Heart left ventricle (tissue), 16 donors: Measurements from ENCODE around the gene DHODH. TPM values are rescaled to one million over a fixed set of nuclear protein-coding genes. Genes with fewer than 3 reads are reported as not detected.

Experiments
- ATAC-seq, 4 donors: fragments of 200-7000 bp; cut with Tn5 transposase; one replicate each; pipeline ENCODE4 v1.9.1; 2020 to 2022; ENCODE audit warnings: moderate library complexity in 4 of 4, mild to moderate bottlenecking in 3 of 4, moderate number of reproducible peaks in 1 of 4
- DNase-seq, 5 donors: peaks; one replicate each; pipeline ENCODE4 v3.0.0-alpha.2; 2020
- H3K27ac ChIP-seq, 12 donors: fragments of 200-600 bp; sonication (generic) in 4 of 12; one replicate each; pipeline versions ENCODE4 v1.5.0 to v1.8.0; 2016 to 2022; ENCODE audit warnings: mild to moderate bottlenecking in 2 of 12
- H3K27me3 ChIP-seq, 9 donors: fragments of 200-600 bp; sonication (generic) in 2 of 9; one replicate each; pipeline versions ENCODE4 v1.5.1 to v1.8.0; 2016 to 2022; ENCODE audit warnings: mild to moderate bottlenecking in 3 of 9
- H3K36me3 ChIP-seq, 9 donors: fragments of 200-600 bp; sonication (generic) in 2 of 9; one replicate each; pipeline versions ENCODE4 v1.5.0 to v1.8.0; 2018 to 2022; ENCODE audit warnings: mild to moderate bottlenecking in 2 of 9
- H3K4me1 ChIP-seq, 12 donors: fragments of 200-600 bp; sonication (generic) in 4 of 12; one replicate each; pipeline versions ENCODE4 v1.5.0 to v1.8.0; 2016 to 2022; ENCODE audit warnings: mild to moderate bottlenecking in 3 of 12
- H3K4me3 ChIP-seq, 12 donors: fragments of 200-600 bp; sonication (generic) in 4 of 12; one replicate each; pipeline versions ENCODE4 v1.5.0 to v1.8.0; 2017 to 2022; ENCODE audit warnings: mild to moderate bottlenecking in 9 of 12, moderate library complexity in 4 of 12
- H3K9me3 ChIP-seq, 12 donors: fragments of 200-600 bp; sonication (generic) in 4 of 12; one replicate each; pipeline versions ENCODE4 v1.5.0 to v1.8.0; 2016 to 2022; ENCODE audit warnings: mild to moderate bottlenecking in 1 of 12
- CTCF ChIP-seq, 12 donors: fragments of 200-600 bp; sonication (generic) in 4 of 12; IDR thresholded peaks; one replicate each; pipeline versions ENCODE4 v1.5.0 to v1.8.0; 2018 to 2022; ENCODE audit warnings: antibody characterized with exemption in 12 of 12, mild to moderate bottlenecking in 5 of 12
- POLR2A ChIP-seq, 2 donors: fragments of 450-650 bp; IDR thresholded peaks; one replicate each; pipeline ENCODE4 v1.6.1; 2017; ENCODE audit warnings: antibody characterized with exemption in 2 of 2, mild to moderate bottlenecking in 2 of 2, moderate library complexity in 2 of 2
- WGBS, 4 donors: extraction: QIAGEN DNeasy Blood & Tissue Kit in 2 of 4; methylation state at CpG; one replicate each; pipeline versions ENCODE4 v1.1.5 to v1.1.7; 2013 to 2018; 5-methylcytosine and 5-hydroxymethylcytosine counted together
- intact Hi-C, 10 donors: fragments of 100-400 bp; cut with DNase I; formaldehyde crosslinking; loops; one replicate each; pipeline versions ENCODE4 v1.11.1 to v1.14.2; 2022
- polyA plus RNA-seq, 2 donors: library from polyadenylated mRNA; stranded (reverse); fragments of 200-250 nt; gene quantifications; one replicate each; pipeline ENCODE4 v1.2.3, GENCODE V29; 2013
- total RNA-seq, 9 donors: library from RNA; depleted of rRNA in 2 of 9; stranded (reverse); fragments of >200 nt in 2 of 9; fragmentation: NEBNext Ultra II Directional in 3 of 9; extraction: Animal tissue kit (Norgen Biotek cat#: 25700) in 3 of 9; gene quantifications; one replicate each; pipeline versions ENCODE4 v1.1.0 to v1.2.4, GENCODE V29; 2016 to 2023
- donor health status: ischemic (EF 13 %, LVEDD 7.1; RV severe dilation, severe dysfunction).
- donor health status: healthy with polysubstance abuse.
- donor health status: DM: no; HTN: yes; CAD: no.
- donor health status: DM: no; HTN: no; CAD: no.
- donor health status: ischemic (EF 25% LVEDD 6.9; RV normal size, moderate dysfunction).
- donor health status: ischemic (EF 25% LVEDD 5.7; RV mildly dilated, moderate dysfunction).
- donor health status: healthy.
- donor health status: DM: yes; HTN: yes; CAD: no.
- donor health status: ischemic (EF 35%, LVEDD 5.7; RV mildly dilated, moderate dysfunction).
- donor health status: nonischemic (EF 11% LVEDD 7.7; RV severe dilation, severe dysfunction).
- donor health status: DM: yes; HTN: yes; CAD: no.
- donor health status: PGD.
- donor health status: ischemic (EF 29% LVEDD 5.4; RV normal size, mild dysfunction).
- donor health status: nonischemic (EF 23%, LVEDD 6.1; RV moderate dilation, normal function).

Gene DHODH
- total and polyA plus RNA-seq, 11 donors = 5.2 to 9.8 (median 7.5) TPM

GRCh38 chr16:72036098-72036497, 27.6 kb downstream of the DHODH start:
- H3K4me3 ChIP-seq = no peak overlapping the region
- DNase-seq (no peak), ATAC-seq (no peak)
- intact Hi-C loops = no loop called here
- no peaks in the 10 kb centered on the region for H3K4me1 ChIP-seq
- WGBS, 4 donors = 71 to 76% (median 74%) methylated on average over 5 of the region's 5 CpGs
- H3K27me3 ChIP-seq = no peaks in the 10 kb centered on the region
- peaks cover 0 to 15% (median 0%) of the 10 kb centered on the region in 9 donors for H3K36me3 ChIP-seq
- H3K9me3 ChIP-seq = no peaks in the 10 kb centered on the region
- TF ChIP-seq CTCF (IDR thresholded peaks at IDR 0.05) = no peak
- no peak for TF ChIP-seq POLR2A (IDR thresholded peaks at IDR 0.05)
- no peak overlapping the region for H3K27ac ChIP-seq

- WGBS, 4 donors = 39 to 54% (median 49%) methylated on average over 2 of the region's 2 CpGs
- TF ChIP-seq POLR2A (IDR thresholded peaks at IDR 0.05) (no peak), CTCF (IDR thresholded peaks at IDR 0.05) (no peak)
- Histone ChIP-seq H3K27me3 (no peaks in the 10 kb centered on the region), H3K36me3 (peaks cover 0 to 27% (median 15%) of the 10 kb centered on the region in 9 donors), H3K4me3 (no peak overlapping the region), H3K9me3 (no peaks in the 10 kb centered on the region), H3K27ac (no peak overlapping the region), H3K4me1 (peaks cover 0 to 7% (median 0%) of the 10 kb centered on the region in 12 donors)
- intact Hi-C loops = no loop called here
- ATAC-seq = peak in 3 of 4 donors; percentile 45 to 75 (median 65)
- no peak for DNase-seq
These were observed 33.7 kb downstream of the DHODH start for GRCh38 chr16:72042157-72042660.

- TF ChIP-seq POLR2A (IDR thresholded peaks at IDR 0.05) = no peak
- no peak for TF ChIP-seq CTCF (IDR thresholded peaks at IDR 0.05)
- no peaks in the 10 kb centered on the region for H3K27me3 ChIP-seq
- H3K27ac ChIP-seq = no peak overlapping the region
- WGBS, 4 donors = 53 to 76% (median 62%) methylated on average over 3 of the region's 3 CpGs
- no peak for DNase-seq
- peaks cover 0 to 7% (median 0%) of the 10 kb centered on the region in 12 donors for H3K4me1 ChIP-seq
- no peak for ATAC-seq
- H3K36me3 ChIP-seq = peaks cover 0 to 27% (median 15%) of the 10 kb centered on the region in 9 donors
- H3K9me3 ChIP-seq = no peaks in the 10 kb centered on the region
- no peak overlapping the region for H3K4me3 ChIP-seq
- intact Hi-C loops = no loop called here
These were observed 34.5 kb downstream of the DHODH start for GRCh38 chr16:72043058-72043457.

GRCh38 chr16:72043539-72043938, 35.0 kb downstream of the DHODH start:
- 100% methylated on average over 1 of the region's 1 CpG for WGBS, 4 donors

More at GRCh38 chr16:72043539-72043938, 35.0 kb downstream of the DHODH start:
- Histone ChIP-seq H3K4me3 (no peak overlapping the region), H3K27ac (no peak overlapping the region), H3K27me3 (no peaks in the 10 kb centered on the region), H3K4me1 (peaks cover 0 to 7% (median 0%) of the 10 kb centered on the region in 12 donors), H3K36me3 (peaks cover 0 to 27% (median 15%) of the 10 kb centered on the region in 9 donors), H3K9me3 (peaks cover 0 to 1% (median 0%) of the 10 kb centered on the region in 12 donors)
- DNase-seq = no peak
- no peak for ATAC-seq
- no peak for TF ChIP-seq CTCF (IDR thresholded peaks at IDR 0.05)
- TF ChIP-seq POLR2A (IDR thresholded peaks at IDR 0.05) = no peak
- intact Hi-C loops = no loop called here
